HepG2 (cell line): ENCODE results near the gene MS4A18. TPM values are rescaled to one million over a fixed set of nuclear protein-coding genes. Genes with fewer than 3 reads are reported as not detected.

Experiments used
- ATAC-seq: fragments of 200-7000 bp; cut with Tn5 transposase; 3 replicates; pipeline ENCODE4 v1.9.1; 2020; ENCODE audit warnings: mild to moderate bottlenecking, moderate library complexity
- BruUV-seq: library from RNA; stranded (reverse); fragments of 400-500 nt; replicated peaks from 2 replicates; lab custom pipeline; 2021; lab: Mats Ljungman, UMichigan
- CTCF ChIA-PET: fragments of 300-600 bp; formaldehyde crosslinking; extraction: SDS; loops from one replicate; lab custom pipeline; 2021; ENCODE audit warnings: low total read pairs, inconsistent platforms, low intra/inter-chr PET ratio; lab: Yijun Ruan, JAX
- POLR2A ChIA-PET: fragments of 350-600 bp; sonication (Branson Sonifier 250); formaldehyde crosslinking; loops from one replicate; lab custom pipeline; 2020; ENCODE audit warnings: antibody characterized with exemption, inconsistent platforms; lab: Yijun Ruan, JAX
- DNase-seq: peaks from one replicate; pipeline ENCODE4 v3.0.0-alpha.2; 2015; ENCODE audit warnings: low spot score
- FAIRE-seq: peaks from 3 replicates; lab custom pipeline; 2011; peaks lifted over from hg19 to GRCh38; lab: Jason Lieb, UNC
- H2AFZ ChIP-seq: one replicate; pipeline ENCODE4 v1.6.1; 2011; ENCODE audit warnings: low read length, inconsistent platforms
- H3K27ac ChIP-seq: fragments of 300-600 bp; 3 replicates; pipeline ENCODE4 v1.8.0; 2011; ENCODE audit warnings: mixed run types, mild to moderate bottlenecking, mixed read lengths, low read length, inconsistent platforms; ENCODE audit not compliant: insufficient read depth; ENCODE audit errors: extremely low read length
- H3K27me3 ChIP-seq, 2 experiments: fragments of 200-600 bp in 1 of 2; 2 replicates in 1 of 2; 3 replicates in 1 of 2; pipeline versions ENCODE4 v1.6.0 to v1.8.0; 2011; ENCODE audit warnings: low read length in 2 of 2, mild to moderate bottlenecking in 2 of 2, moderate library complexity in 2 of 2, inconsistent platforms in 1 of 2; ENCODE audit not compliant: insufficient read depth in 2 of 2, control insufficient read depth in 1 of 2
- H3K36me3 ChIP-seq, 2 experiments: fragments of 200-600 bp in 1 of 2; replicated peaks in 1 of 2; 2 replicates in 1 of 2; 3 replicates in 1 of 2; pipeline versions ENCODE4 v1.5.1 to v1.8.0; 2011; ENCODE audit warnings: low read length in 2 of 2, inconsistent platforms in 1 of 2; ENCODE audit not compliant: insufficient read depth in 2 of 2, control insufficient read depth in 1 of 2
- H3K4me1 ChIP-seq: 2 replicates; pipeline ENCODE4 v1.5.1; 2012; ENCODE audit warnings: low read length, inconsistent platforms; ENCODE audit not compliant: insufficient read depth
- H3K4me2 ChIP-seq: 2 replicates; pipeline ENCODE4 v1.6.0; 2011; ENCODE audit warnings: low read depth, low read length, inconsistent platforms
- H3K4me3 ChIP-seq, 3 experiments: fragments of 200-600 bp in 1 of 3; sonication (generic), shearing (Covaris generic) in 1 of 3; replicated peaks in 1 of 3; 2 replicates each; pipeline ENCODE4 v1.5.1; 2011 to 2016; ENCODE audit warnings: low read length in 3 of 3, inconsistent platforms in 2 of 3, low read depth in 2 of 3, mild to moderate bottlenecking in 2 of 3, control low read depth in 1 of 3, mixed read lengths in 1 of 3; ENCODE audit not compliant: insufficient read depth in 1 of 3
- H3K79me2 ChIP-seq: one replicate; pipeline ENCODE4 v1.6.1; 2011; ENCODE audit warnings: low read length, inconsistent platforms; ENCODE audit not compliant: insufficient read depth
- H3K9ac ChIP-seq: 2 replicates; pipeline ENCODE4 v1.6.0; 2011; ENCODE audit warnings: mild to moderate bottlenecking, low read depth, low read length, inconsistent platforms; ENCODE audit not compliant: insufficient read depth
- H3K9me3 ChIP-seq: 2 replicates; pipeline ENCODE4 v1.5.1; 2012; ENCODE audit warnings: mild to moderate bottlenecking, low read length
- H4K20me1 ChIP-seq: 2 replicates; pipeline ENCODE4 v1.6.0; 2011; ENCODE audit warnings: inconsistent platforms, mild to moderate bottlenecking, low read length, moderate library complexity; ENCODE audit not compliant: insufficient read depth
- CC2D1A ChIP-seq: sonication (generic); formaldehyde crosslinking; IDR thresholded peaks from 2 replicates; pipeline ENCODE4 v1.8.1; 2023; ENCODE audit warnings: mild to moderate bottlenecking, missing genetic modification reagents
- CCDC6 ChIP-seq: sonication (generic); formaldehyde crosslinking; IDR thresholded peaks from 2 replicates; pipeline ENCODE4 v1.8.1; 2022; ENCODE audit warnings: mild to moderate bottlenecking, missing genetic modification reagents, moderate library complexity
- EHMT2 ChIP-seq: fragments of 200-600 bp; sonication (generic); IDR thresholded peaks from 2 replicates; pipeline ENCODE4 v1.7.0; 2017; ENCODE audit warnings: antibody characterized with exemption, low read depth, low read length, borderline replicate concordance
- ETV5 ChIP-seq: IDR thresholded peaks from 2 replicates; pipeline ENCODE4 v1.6.1; 2018; ENCODE audit warnings: missing biosample characterization, missing genetic modification reagents, inconsistent platforms, borderline replicate concordance
- FOXC1 ChIP-seq: sonication (generic); formaldehyde crosslinking; IDR thresholded peaks from 2 replicates; pipeline ENCODE4 v1.8.0; 2022; ENCODE audit warnings: mild to moderate bottlenecking, missing genetic modification reagents, borderline replicate concordance
- GATAD2A ChIP-seq: IDR thresholded peaks from 2 replicates; pipeline ENCODE4 v1.6.1; 2016
- MEIS1 ChIP-seq: sonication (generic); formaldehyde crosslinking; IDR thresholded peaks from 2 replicates; pipeline ENCODE4 v1.9.0; 2021; ENCODE audit warnings: mild to moderate bottlenecking, missing genetic modification reagents, moderate library complexity, borderline replicate concordance
- NCOA2 ChIP-seq: sonication (generic); formaldehyde crosslinking; IDR thresholded peaks from 2 replicates; pipeline ENCODE4 v1.8.0; 2022; ENCODE audit warnings: inconsistent platforms
- NFIB ChIP-seq: sonication (generic); formaldehyde crosslinking; IDR thresholded peaks from 2 replicates; pipeline ENCODE4 v1.9.0; 2021; ENCODE audit warnings: missing genetic modification reagents, mild to moderate bottlenecking, borderline replicate concordance
- PBX3 ChIP-seq: sonication (generic); formaldehyde crosslinking; IDR thresholded peaks from 2 replicates; pipeline ENCODE4 v1.8.1; 2023; ENCODE audit warnings: missing genetic modification reagents, inconsistent platforms, borderline replicate concordance
- RARG ChIP-seq: sonication (generic); formaldehyde crosslinking; IDR thresholded peaks from 2 replicates; pipeline ENCODE4 v1.4.0; 2020; ENCODE audit warnings: low read depth, mild to moderate bottlenecking, missing genetic modification reagents
- RELA ChIP-seq: sonication (generic); formaldehyde crosslinking; IDR thresholded peaks from 2 replicates; pipeline ENCODE4 v1.4.0; 2020; ENCODE audit warnings: missing genetic modification reagents
- RFX3 ChIP-seq: IDR thresholded peaks from 2 replicates; pipeline ENCODE4 v1.6.1; 2016; ENCODE audit warnings: missing biosample characterization, missing genetic modification reagents
- ZNF205 ChIP-seq: IDR thresholded peaks from 2 replicates; pipeline ENCODE4 v1.6.1; 2018; ENCODE audit warnings: missing biosample characterization, missing genetic modification reagents
- ZNF441 ChIP-seq: sonication (generic); formaldehyde crosslinking; IDR thresholded peaks from 2 replicates; pipeline ENCODE4 v1.7.0; 2021; ENCODE audit warnings: missing genetic modification reagents, borderline replicate concordance
- ZNF615 ChIP-seq: sonication (generic); formaldehyde crosslinking; IDR thresholded peaks from 2 replicates; pipeline ENCODE4 v1.5.0; 2020; ENCODE audit warnings: mild to moderate bottlenecking, missing genetic modification reagents, borderline replicate concordance
- ZNF7 ChIP-seq: IDR thresholded peaks from 2 replicates; pipeline ENCODE4 v1.6.1; 2016; ENCODE audit warnings: missing biosample characterization, missing genetic modification reagents
- ZNF891 ChIP-seq: sonication (generic); formaldehyde crosslinking; IDR thresholded peaks from 2 replicates; pipeline ENCODE4 v1.5.0; 2020; ENCODE audit warnings: mild to moderate bottlenecking, missing genetic modification reagents
- ZSCAN12 ChIP-seq: sonication (generic); formaldehyde crosslinking; IDR thresholded peaks from 2 replicates; pipeline ENCODE4 v1.9.0; 2021; ENCODE audit warnings: mild to moderate bottlenecking, missing genetic modification reagents
- ZSCAN29 ChIP-seq: sonication (generic); formaldehyde crosslinking; conservative IDR thresholded peaks from 2 replicates; pipeline ENCODE4 v1.4.0; 2020; ENCODE audit warnings: mild to moderate bottlenecking, missing genetic modification reagents
- in situ Hi-C: cut with HindIII; loops from 2 replicates; pipeline ENCODE4 v1.10.0; 2017; ENCODE audit warnings: low pct_unique_long_range_greater_than_20kb; ENCODE audit not compliant: extremely low pct_ligation_motif_present
- intact Hi-C: fragments of 100-400 bp; cut with micrococcal nuclease; formaldehyde crosslinking; loops from one replicate; pipeline ENCODE4 v1.10.0; 2022; ENCODE audit not compliant: unreplicated experiment
- polyA plus RNA-seq, 8 experiments: library from polyadenylated mRNA; depleted of rRNA in 3 of 8; stranded (reverse) in 7 of 8; unstranded in 1 of 8; fragments of >200 nt; fragmentation: Illumina TruSeq in 4 of 8; extraction: Trizol in 4 of 8; gene quantifications; 2 replicates each; pipeline versions ENCODE4 v1.2.1 to v1.2.3, GENCODE V29; 2011 to 2016; ENCODE audit warnings: low read depth in 4 of 8, missing spikeins in 1 of 8, mixed read lengths in 1 of 8; ENCODE audit not compliant: insufficient read depth in 1 of 8
- total RNA-seq, 5 experiments: library from RNA; depleted of rRNA; stranded (reverse); fragments of >200 nt; fragmentation: Illumina TruSeq; extraction: Trizol; gene quantifications; 2 replicates each; pipeline ENCODE4 v1.2.3, GENCODE V29; 2016; ENCODE audit warnings: low read depth in 1 of 5

Gene MS4A18
- total and polyA plus RNA-seq, 2 of the 13 experiments (the other 11 are each of a cell fraction or from before 2014, with no cell fraction given) = not detected

- BruUV-seq = no TSS peak
- no peak overlapping the region for H3K4me2 ChIP-seq
- ChIA-PET POLR2A (no interaction called here), CTCF (no interaction called here)
- ATAC-seq (no peak), FAIRE-seq (no peak), DNase-seq (no peak)
- H3K9ac ChIP-seq = no peak overlapping the region
- no peaks in the 10 kb centered on the region for H3K4me1 ChIP-seq
- no peaks in the 10 kb centered on the region for H4K20me1 ChIP-seq
- H3K27me3 ChIP-seq = no peaks in the 10 kb centered on the region
- no peak overlapping the region for H3K4me3 ChIP-seq
- in situ Hi-C loops (no loop called here), intact Hi-C loops (no loop called here)
- no peak overlapping the region for H3K27ac ChIP-seq
- H2AFZ ChIP-seq = no peak overlapping the region
- no peak for TF ChIP-seq ZNF891
- TF ChIP-seq PBX3 (CRISPR knock-in tag) = no peak
- no peak for TF ChIP-seq NCOA2 (CRISPR knock-in tag)
- TF ChIP-seq RELA (CRISPR knock-in tag) = no peak
- no peak for TF ChIP-seq FOXC1 (CRISPR knock-in tag)
- no peak for TF ChIP-seq NFIB
- TF ChIP-seq EHMT2 = no peak
- no peak for TF ChIP-seq ZNF441 (CRISPR knock-in tag)
- TF ChIP-seq RARG (CRISPR knock-in tag) = no peak
- no peak for TF ChIP-seq CC2D1A (CRISPR knock-in tag)
- no peak for TF ChIP-seq ZSCAN29 (CRISPR knock-in tag)
- no peak for TF ChIP-seq ZNF615 (CRISPR knock-in tag)
- no peak for TF ChIP-seq RFX3 (CRISPR knock-in tag)
- TF ChIP-seq ZNF7 (CRISPR knock-in tag) = no peak
- no peak for TF ChIP-seq GATAD2A (CRISPR knock-in tag)
- TF ChIP-seq ZNF205 (CRISPR knock-in tag) = no peak
- TF ChIP-seq MEIS1 = no peak
- no peak for TF ChIP-seq ZSCAN12
- no peak for TF ChIP-seq ETV5 (CRISPR knock-in tag)
- TF ChIP-seq CCDC6 = no peak
- peaks cover 28% of the 10 kb centered on the region for H3K9me3 ChIP-seq
- H3K36me3 ChIP-seq = no peaks in the 10 kb centered on the region
- H3K79me2 ChIP-seq = no peaks in the 10 kb centered on the region
Observed at GRCh38 chr11:60679879-60680278, 44.6 kb upstream of the MS4A18 start.
